ENCODE measurements around the gene MRNIP. TPM values are rescaled to one million over a fixed set of nuclear protein-coding genes. Genes with fewer than 3 reads are reported as not detected.
"Not testable (repeated sequence)": the region's sequence is repeated elsewhere in the genome, so short reads cannot be mapped to it uniquely, and the experiment has no call there.

MRNIP gene
- total RNA-seq, 1 donor from 2014 or later: 40.5 TPM

GRCh38 chr5:179839328-179840256 is 19.0 kb downstream of the MRNIP start:
- DNase-seq (ENCODE audit: low spot score): no peak

- DNase-seq (ENCODE audit: low spot score): no peak
Observed at GRCh38 chr5:179837076-179838011, 21.3 kb downstream of the MRNIP start.

GRCh38 chr5:179836225-179837019 is 22.2 kb downstream of the MRNIP start:
- DNase-seq (ENCODE audit: low spot score): no peak

GRCh38 chr5:179834871-179835270 is 23.7 kb downstream of the MRNIP start:
- not testable (repeated sequence) for DNase-seq (ENCODE audit: low spot score)

- no peak for DNase-seq (ENCODE audit: low spot score)
Observed at GRCh38 chr5:179834120-179834519, 24.5 kb downstream of the MRNIP start.

- DNase-seq (ENCODE audit: low spot score): no peak
Observed at GRCh38 chr5:179833709-179834070, 24.9 kb downstream of the MRNIP start.

GRCh38 chr5:179833056-179833708 is 25.4 kb downstream of the MRNIP start:
- DNase-seq (ENCODE audit: low spot score): no peak

GRCh38 chr5:179832039-179832745 is 26.4 kb downstream of the MRNIP start:
- no peak for DNase-seq (ENCODE audit: low spot score)

- no peak for DNase-seq (ENCODE audit: low spot score)
Observed at GRCh38 chr5:179830818-179831468, 27.7 kb downstream of the MRNIP start.

- no peak for DNase-seq (ENCODE audit: low spot score)
Observed at GRCh38 chr5:179829732-179830435, 28.7 kb downstream of the MRNIP start.

GRCh38 chr5:179828756-179829421 is 29.7 kb downstream of the MRNIP start:
- no peak for DNase-seq (ENCODE audit: low spot score)

- no peak for DNase-seq (ENCODE audit: low spot score)
Observed at GRCh38 chr5:179827680-179828079, 30.9 kb downstream of the MRNIP start.

GRCh38 chr5:179825655-179826182 is 32.9 kb downstream of the MRNIP start:
- no peak for DNase-seq (ENCODE audit: low spot score)

- DNase-seq (ENCODE audit: low spot score): no peak
Observed at GRCh38 chr5:179824745-179825112, 33.9 kb downstream of the MRNIP start.

GRCh38 chr5:179823937-179824744 is 34.5 kb downstream of the MRNIP start:
- no peak for DNase-seq (ENCODE audit: low spot score)

GRCh38 chr5:179822444-179822990 is 36.1 kb downstream of the MRNIP start:
- DNase-seq (ENCODE audit: low spot score): no peak

- no peak for DNase-seq (ENCODE audit: low spot score)
Observed at GRCh38 chr5:179822059-179822432, 36.6 kb downstream of the MRNIP start.
